ENCODE measurements around the gene ZRANB2. TPM values are rescaled to one million over a fixed set of nuclear protein-coding genes. Genes with fewer than 3 reads are reported as not detected.

ZRANB2 gene
- total RNA-seq, 1 experiment from 2014 or later = 78.7 TPM

- CTCF ChIA-PET = no interaction called here
- Mint-ChIP-seq H3K4me3 (ENCODE audit: low read depth, unreplicated experiment) (no peak overlapping the region), H3K27ac (ENCODE audit: unreplicated experiment) (no peak overlapping the region), H3K36me3 (ENCODE audit: insufficient read depth, unreplicated experiment) (no peaks in the 10 kb centered on the region), H3K9me3 (ENCODE audit: low read depth, unreplicated experiment) (no peaks in the 10 kb centered on the region), H3K4me1 (ENCODE audit: low read depth, unreplicated experiment) (no peaks in the 10 kb centered on the region), H3K27me3 (ENCODE audit: unreplicated experiment) (peaks cover 45% of the 10 kb centered on the region)
- TF ChIP-seq, protein P1, sequence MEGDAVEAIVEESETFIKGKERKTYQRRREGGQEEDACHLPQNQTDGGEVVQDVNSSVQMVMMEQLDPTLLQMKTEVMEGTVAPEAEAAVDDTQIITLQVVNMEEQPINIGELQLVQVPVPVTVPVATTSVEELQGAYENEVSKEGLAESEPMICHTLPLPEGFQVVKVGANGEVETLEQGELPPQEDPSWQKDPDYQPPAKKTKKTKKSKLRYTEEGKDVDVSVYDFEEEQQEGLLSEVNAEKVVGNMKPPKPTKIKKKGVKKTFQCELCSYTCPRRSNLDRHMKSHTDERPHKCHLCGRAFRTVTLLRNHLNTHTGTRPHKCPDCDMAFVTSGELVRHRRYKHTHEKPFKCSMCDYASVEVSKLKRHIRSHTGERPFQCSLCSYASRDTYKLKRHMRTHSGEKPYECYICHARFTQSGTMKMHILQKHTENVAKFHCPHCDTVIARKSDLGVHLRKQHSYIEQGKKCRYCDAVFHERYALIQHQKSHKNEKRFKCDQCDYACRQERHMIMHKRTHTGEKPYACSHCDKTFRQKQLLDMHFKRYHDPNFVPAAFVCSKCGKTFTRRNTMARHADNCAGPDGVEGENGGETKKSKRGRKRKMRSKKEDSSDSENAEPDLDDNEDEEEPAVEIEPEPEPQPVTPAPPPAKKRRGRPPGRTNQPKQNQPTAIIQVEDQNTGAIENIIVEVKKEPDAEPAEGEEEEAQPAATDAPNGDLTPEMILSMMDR (IDR thresholded peaks at IDR 0.05; ENCODE audit: unreplicated experiment) = no peak
- intact Hi-C loops (cut with micrococcal nuclease; ENCODE audit: unreplicated experiment) = no loop called here
- no TSS peak for BruUV-seq (replicated peaks)
- DNase-seq = no peak
Observed at GRCh38 chr1:71041806-71042205, 39.0 kb downstream of the ZRANB2 start.

GRCh38 chr1:71039661-71040262, 41.1 kb downstream of the ZRANB2 start:
- TF ChIP-seq, protein P1 (IDR thresholded peaks at IDR 0.05; ENCODE audit: unreplicated experiment) = no peak
- BruUV-seq (replicated peaks) = no TSS peak
- H3K4me1 Mint-ChIP-seq (ENCODE audit: low read depth, unreplicated experiment) = no peaks in the 10 kb centered on the region

DNA sequence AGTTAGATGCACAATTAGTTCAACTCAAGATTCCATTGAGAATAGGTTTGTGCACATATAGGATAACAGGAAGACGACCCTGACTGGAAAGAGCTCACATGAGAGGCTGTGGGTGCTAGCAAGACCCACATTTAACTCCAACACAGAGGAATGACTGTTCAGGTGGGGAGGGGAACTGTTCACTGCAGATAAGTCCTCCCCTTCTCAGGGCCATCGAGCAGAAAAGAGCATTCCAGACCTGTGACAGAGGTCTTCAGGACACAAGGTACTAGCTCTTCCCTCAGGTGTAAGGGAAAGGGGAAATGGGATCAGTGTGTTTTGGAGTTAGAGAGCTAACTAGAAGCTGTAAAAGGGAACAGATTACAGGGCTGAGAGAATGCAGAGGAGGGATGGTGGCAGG, 41.9 kb downstream of the ZRANB2 start:
- Mint-ChIP-seq H3K4me1 (ENCODE audit: low read depth, unreplicated experiment) (no peaks in the 10 kb centered on the region), H3K27ac (ENCODE audit: unreplicated experiment) (no peak overlapping the region), H3K27me3 (ENCODE audit: unreplicated experiment) (peaks cover 38% of the 10 kb centered on the region), H3K36me3 (ENCODE audit: insufficient read depth, unreplicated experiment) (no peaks in the 10 kb centered on the region), H3K9me3 (ENCODE audit: low read depth, unreplicated experiment) (no peaks in the 10 kb centered on the region), H3K4me3 (ENCODE audit: low read depth, unreplicated experiment) (no peak overlapping the region)
- no peak for DNase-seq
- BruUV-seq (replicated peaks) = no TSS peak
- CTCF ChIA-PET = no interaction called here
- TF ChIP-seq, protein P1 (IDR thresholded peaks at IDR 0.05; ENCODE audit: unreplicated experiment) = no peak
- intact Hi-C loops (cut with micrococcal nuclease; ENCODE audit: unreplicated experiment) = no loop called here

More at GRCh38 chr1:71039661-71040262, 41.1 kb downstream of the ZRANB2 start:
- intact Hi-C loops (cut with micrococcal nuclease; ENCODE audit: unreplicated experiment) = no loop called here
- CTCF ChIA-PET = interaction anchor here (0.7 kb wide), 1 partner anchor 545 kb away, joined by 3 read pairs; no protein-coding TSS in a partner anchor
- DNase-seq = no peak
- no peaks in the 10 kb centered on the region for H3K36me3 Mint-ChIP-seq (ENCODE audit: insufficient read depth, unreplicated experiment)
- no peaks in the 10 kb centered on the region for H3K9me3 Mint-ChIP-seq (ENCODE audit: low read depth, unreplicated experiment)
- no peak overlapping the region for H3K27ac Mint-ChIP-seq (ENCODE audit: unreplicated experiment)
- no peak overlapping the region for H3K4me3 Mint-ChIP-seq (ENCODE audit: low read depth, unreplicated experiment)
- peaks cover 38% of the 10 kb centered on the region for H3K27me3 Mint-ChIP-seq (ENCODE audit: unreplicated experiment)

- TF ChIP-seq, protein P1 (IDR thresholded peaks at IDR 0.05; ENCODE audit: unreplicated experiment) = no peak
- Mint-ChIP-seq H3K9me3 (ENCODE audit: low read depth, unreplicated experiment) (no peaks in the 10 kb centered on the region), H3K27ac (ENCODE audit: unreplicated experiment) (no peak overlapping the region), H3K36me3 (ENCODE audit: insufficient read depth, unreplicated experiment) (no peaks in the 10 kb centered on the region), H3K27me3 (ENCODE audit: unreplicated experiment) (peaks cover 38% of the 10 kb centered on the region), H3K4me3 (ENCODE audit: low read depth, unreplicated experiment) (no peak overlapping the region), H3K4me1 (ENCODE audit: low read depth, unreplicated experiment) (no peaks in the 10 kb centered on the region)
- DNase-seq = no peak
- BruUV-seq (replicated peaks) = no TSS peak
- intact Hi-C loops (cut with micrococcal nuclease; ENCODE audit: unreplicated experiment) = no loop called here
- CTCF ChIA-PET = interaction anchor here (0.7 kb wide), 1 partner anchor 510 kb away, joined by 6 read pairs; no protein-coding TSS in a partner anchor
Observed at GRCh38 chr1:71037829-71038620, 42.8 kb downstream of the ZRANB2 start.

All from Calu3 (cell line).